ENCODE measurements around the gene RRP36.

Gene RRP36

DNA sequence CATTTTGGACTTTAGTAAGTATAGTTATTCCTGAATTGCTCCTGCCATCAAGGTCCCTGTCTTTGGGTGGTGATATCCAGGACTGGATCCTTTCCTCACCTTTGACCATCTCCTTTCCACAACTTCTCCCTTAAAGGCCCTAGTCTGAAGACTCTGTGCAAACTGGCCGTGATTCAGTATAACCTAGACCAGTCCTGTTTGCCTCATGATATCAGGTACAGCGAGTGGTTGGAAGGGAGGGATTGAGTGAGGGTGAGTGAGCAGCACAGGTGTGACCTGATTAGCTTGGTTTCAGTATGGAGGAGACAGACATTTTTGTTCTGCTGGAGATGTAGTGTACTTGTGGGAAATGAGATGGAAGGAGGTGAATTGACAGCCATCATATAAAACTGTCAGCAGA lies 2.3 kb upstream of the RRP36 start:
- Histone ChIP-seq H3K79me2 (ENCODE audit: insufficient read depth, low read length) (peaks cover 24% of the 10 kb centered on the region; the same call in 1 of the 2 replicates), H3K27ac (ENCODE audit: low read depth, low read length, poor library complexity, severe bottlenecking) (no peak overlapping the region), H3K9ac (ENCODE audit: low read length) (no peak overlapping the region)

DNA sequence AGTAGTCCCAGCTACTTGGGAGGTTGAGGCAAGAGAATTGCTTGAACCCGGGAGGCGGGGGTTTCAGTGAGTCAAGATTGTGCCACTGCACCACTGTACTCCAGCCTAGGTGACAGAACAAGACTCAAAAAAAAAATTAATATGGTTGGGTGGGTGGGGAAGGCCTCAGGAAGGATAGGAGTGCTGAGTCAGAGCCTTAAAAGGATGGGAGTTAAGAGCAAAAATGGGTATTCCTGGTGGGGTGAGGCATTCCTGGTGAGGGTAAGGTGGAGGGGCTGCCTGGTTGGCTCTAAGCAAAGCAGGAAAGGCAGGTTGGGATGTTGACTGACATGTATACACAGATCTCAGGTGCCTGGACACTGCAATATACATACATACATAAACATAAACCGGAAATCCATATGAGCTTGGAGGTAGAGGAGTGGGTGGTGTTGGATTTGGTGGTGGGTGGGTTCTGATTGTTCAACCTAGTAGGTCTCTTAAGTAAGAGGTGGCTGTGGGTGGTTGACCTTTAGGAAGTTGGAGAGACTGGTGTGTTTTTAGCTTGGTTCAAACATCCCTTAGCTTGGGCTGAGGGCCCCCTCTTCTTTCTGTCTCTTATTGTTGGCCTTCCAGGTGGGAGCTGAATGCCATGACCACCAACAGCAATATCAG lies 1.2 kb upstream of the RRP36 start:
- Histone ChIP-seq H3K4me3 (ENCODE audit: low read depth, low read length, poor library complexity, severe bottlenecking) (no peak overlapping the region), H3K4me2 (ENCODE audit: low read length) (no peak overlapping the region), H3K9me3 (ENCODE audit: low read length) (no peaks in the 10 kb centered on the region), H4K20me1 (ENCODE audit: insufficient read depth, low read length) (no peaks in the 10 kb centered on the region), H3K9me2 (ENCODE audit: low read depth, low read length) (no peaks in the 10 kb centered on the region), H3K27ac (ENCODE audit: low read depth, low read length, poor library complexity, severe bottlenecking) (no peak overlapping the region), H3K79me2 (ENCODE audit: insufficient read depth, low read length) (peaks cover 15% of the 10 kb centered on the region; the same call in 1 of the 2 replicates), H3F3A (ENCODE audit: insufficient read depth, low read length) (no peaks in the 10 kb centered on the region), H3K4me1 (ENCODE audit: insufficient read depth, low read length, severe bottlenecking) (peaks cover 26% of the 10 kb centered on the region), H2AFZ (ENCODE audit: low read length) (no peak overlapping the region), H3K36me3 (ENCODE audit: insufficient read depth, low read length) (peaks cover 52% of the 10 kb centered on the region), H3K9ac (ENCODE audit: low read length) (no peak overlapping the region), H3K27me3 (ENCODE audit: insufficient read depth, low read length) (no peaks in the 10 kb centered on the region)
- no peak for TF ChIP-seq EZH2 (IDR thresholded peaks at IDR 0.05; ENCODE audit: borderline replicate concordance, low read length)
- TF ChIP-seq, protein P1, sequence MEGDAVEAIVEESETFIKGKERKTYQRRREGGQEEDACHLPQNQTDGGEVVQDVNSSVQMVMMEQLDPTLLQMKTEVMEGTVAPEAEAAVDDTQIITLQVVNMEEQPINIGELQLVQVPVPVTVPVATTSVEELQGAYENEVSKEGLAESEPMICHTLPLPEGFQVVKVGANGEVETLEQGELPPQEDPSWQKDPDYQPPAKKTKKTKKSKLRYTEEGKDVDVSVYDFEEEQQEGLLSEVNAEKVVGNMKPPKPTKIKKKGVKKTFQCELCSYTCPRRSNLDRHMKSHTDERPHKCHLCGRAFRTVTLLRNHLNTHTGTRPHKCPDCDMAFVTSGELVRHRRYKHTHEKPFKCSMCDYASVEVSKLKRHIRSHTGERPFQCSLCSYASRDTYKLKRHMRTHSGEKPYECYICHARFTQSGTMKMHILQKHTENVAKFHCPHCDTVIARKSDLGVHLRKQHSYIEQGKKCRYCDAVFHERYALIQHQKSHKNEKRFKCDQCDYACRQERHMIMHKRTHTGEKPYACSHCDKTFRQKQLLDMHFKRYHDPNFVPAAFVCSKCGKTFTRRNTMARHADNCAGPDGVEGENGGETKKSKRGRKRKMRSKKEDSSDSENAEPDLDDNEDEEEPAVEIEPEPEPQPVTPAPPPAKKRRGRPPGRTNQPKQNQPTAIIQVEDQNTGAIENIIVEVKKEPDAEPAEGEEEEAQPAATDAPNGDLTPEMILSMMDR (IDR thresholded peaks at IDR 0.05; ENCODE audit: low read length) = no peak

More for the DNA sequence above, 2.3 kb upstream of the RRP36 start:
- Histone ChIP-seq H3K9me2 (ENCODE audit: low read depth, low read length) (no peaks in the 10 kb centered on the region), H3K4me1 (ENCODE audit: insufficient read depth, low read length, severe bottlenecking) (peaks cover 32% of the 10 kb centered on the region), H3K36me3 (ENCODE audit: insufficient read depth, low read length) (peaks cover 42% of the 10 kb centered on the region), H3K4me2 (ENCODE audit: low read length) (no peak overlapping the region), H3K4me3 (ENCODE audit: low read depth, low read length, poor library complexity, severe bottlenecking) (no peak overlapping the region), H4K20me1 (ENCODE audit: insufficient read depth, low read length) (no peaks in the 10 kb centered on the region), H2AFZ (ENCODE audit: low read length) (no peak overlapping the region), H3K27me3 (ENCODE audit: insufficient read depth, low read length) (no peaks in the 10 kb centered on the region), H3F3A (ENCODE audit: insufficient read depth, low read length) (no peaks in the 10 kb centered on the region), H3K9me3 (ENCODE audit: low read length) (no peaks in the 10 kb centered on the region)
- TF ChIP-seq, protein P1 (IDR thresholded peaks at IDR 0.05; ENCODE audit: low read length) = no peak
- TF ChIP-seq EZH2 (IDR thresholded peaks at IDR 0.05; ENCODE audit: borderline replicate concordance, low read length) = no peak

DNA sequence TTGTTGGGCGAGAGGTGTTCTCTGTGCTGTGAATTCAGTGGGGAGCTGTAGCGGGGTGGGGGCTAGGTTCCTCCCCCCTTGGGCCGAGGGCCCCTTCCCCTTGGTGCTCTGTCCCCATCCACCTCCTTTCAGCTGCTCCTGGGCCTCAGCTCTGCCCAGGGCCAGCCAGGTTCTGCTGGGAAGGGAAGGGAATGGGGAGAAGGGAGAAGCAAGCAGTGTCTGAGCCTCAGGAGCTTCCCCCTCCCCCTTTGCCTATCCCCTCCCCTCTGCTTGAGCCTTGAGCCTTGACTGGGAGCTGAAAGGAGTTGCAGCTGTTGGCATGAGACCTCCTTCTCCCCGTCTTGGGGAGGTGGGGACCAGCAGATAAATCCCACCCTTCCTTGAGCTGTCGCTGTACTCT lies 576 bp upstream of the RRP36 start:
- Histone ChIP-seq H3K36me3 (ENCODE audit: insufficient read depth, low read length) (peaks cover 57% of the 10 kb centered on the region), H3K4me3 (ENCODE audit: low read depth, low read length, poor library complexity, severe bottlenecking) (peak overlapping the region; percentile 98)
- TF ChIP-seq, protein P1 (IDR thresholded peaks at IDR 0.05; ENCODE audit: low read length) = no peak
- no peak for TF ChIP-seq EZH2 (IDR thresholded peaks at IDR 0.05; ENCODE audit: borderline replicate concordance, low read length)

More for the DNA sequence above, 576 bp upstream of the RRP36 start:
- no peaks in the 10 kb centered on the region for H3K9me3 ChIP-seq (ENCODE audit: low read length)
- H2AFZ ChIP-seq (ENCODE audit: low read length) = no peak overlapping the region
- H4K20me1 ChIP-seq (ENCODE audit: insufficient read depth, low read length) = no peaks in the 10 kb centered on the region
- no peaks in the 10 kb centered on the region for H3K27me3 ChIP-seq (ENCODE audit: insufficient read depth, low read length)
- H3K79me2 ChIP-seq (ENCODE audit: insufficient read depth, low read length) = peaks cover 14% of the 10 kb centered on the region; the same call in 1 of the 2 replicates
- H3K27ac ChIP-seq (ENCODE audit: low read depth, low read length, poor library complexity, severe bottlenecking) = peak overlapping the region; percentile 49
- peaks cover 21% of the 10 kb centered on the region for H3K4me1 ChIP-seq (ENCODE audit: insufficient read depth, low read length, severe bottlenecking)
- peak overlapping the region; percentile 98 for H3K9ac ChIP-seq (ENCODE audit: low read length)
- no peaks in the 10 kb centered on the region for H3K9me2 ChIP-seq (ENCODE audit: low read depth, low read length)
- H3K4me2 ChIP-seq (ENCODE audit: low read length) = peak overlapping the region; percentile 79
- H3F3A ChIP-seq (ENCODE audit: insufficient read depth, low read length) = no peaks in the 10 kb centered on the region

All from OCI-LY1 (cell line).